HG02588 (cell line): ENCODE results near the gene COL18A1.

ENCODE experiments used
- ATAC-seq: cut with Tn5 transposase; IDR thresholded peaks from one replicate; pipeline ENCODE4 v1.9.1; 2021; ENCODE audit warnings: mild to moderate bottlenecking, moderate library complexity; ENCODE audit not compliant: unreplicated experiment

COL18A1 gene

GRCh38 chr21:45539796-45540600, 135.0 kb downstream of the COL18A1 start:
- no peak for ATAC-seq

GRCh38 chr21:45540601-45540970, 135.6 kb downstream of the COL18A1 start:
- ATAC-seq, result no peak

- peak; percentile 37 for ATAC-seq
Measured at GRCh38 chr21:45541221-45542039, 136.5 kb downstream of the COL18A1 start.

- ATAC-seq, result peak; percentile 67
Measured at GRCh38 chr21:45542242-45542666, 137.3 kb downstream of the COL18A1 start, which contains the start of gene SLC19A1. SLC19A1 (minus strand) TSS chr21:45542440; CDS start chr21:45537959, 4,481 bp downstream.

GRCh38 chr21:45542667-45543370, 137.9 kb downstream of the COL18A1 start:
- no peak for ATAC-seq

GRCh38 chr21:45543371-45543709, 138.4 kb downstream of the COL18A1 start:
- ATAC-seq, result no peak

GRCh38 chr21:45543710-45544448, 138.9 kb downstream of the COL18A1 start:
- ATAC-seq, result no peak

GRCh38 chr21:45544449-45545235, 139.7 kb downstream of the COL18A1 start:
- no peak for ATAC-seq

GRCh38 chr21:45545236-45545570, 140.2 kb downstream of the COL18A1 start:
- ATAC-seq, result no peak

- no peak for ATAC-seq
Measured at GRCh38 chr21:45545691-45546531, 140.9 kb downstream of the COL18A1 start.

GRCh38 chr21:45546636-45547544, 141.9 kb downstream of the COL18A1 start:
- ATAC-seq, result no peak

- ATAC-seq, result no peak
Measured at GRCh38 chr21:45547545-45547900, 142.6 kb downstream of the COL18A1 start.

GRCh38 chr21:45548711-45549491, 143.9 kb downstream of the COL18A1 start:
- no peak for ATAC-seq

GRCh38 chr21:45549626-45550463, 144.9 kb downstream of the COL18A1 start:
- no peak for ATAC-seq

- ATAC-seq, result no peak
Measured at GRCh38 chr21:45550522-45551210, 145.7 kb downstream of the COL18A1 start.

GRCh38 chr21:45551316-45551715, 146.4 kb downstream of the COL18A1 start:
- no peak for ATAC-seq
